HG03280 (cell line): ENCODE results near the gene PPARG.
"Not testable (repeated sequence)": the region's sequence is repeated elsewhere in the genome, so short reads cannot be mapped to it uniquely, and the experiment has no call there.

Experiments
- ATAC-seq: cut with Tn5 transposase; IDR thresholded peaks from one replicate; pipeline ENCODE4 v1.9.1; 2021; ENCODE audit warnings: mild to moderate bottlenecking, moderate library complexity; ENCODE audit not compliant: unreplicated experiment

The PPARG gene

DNA sequence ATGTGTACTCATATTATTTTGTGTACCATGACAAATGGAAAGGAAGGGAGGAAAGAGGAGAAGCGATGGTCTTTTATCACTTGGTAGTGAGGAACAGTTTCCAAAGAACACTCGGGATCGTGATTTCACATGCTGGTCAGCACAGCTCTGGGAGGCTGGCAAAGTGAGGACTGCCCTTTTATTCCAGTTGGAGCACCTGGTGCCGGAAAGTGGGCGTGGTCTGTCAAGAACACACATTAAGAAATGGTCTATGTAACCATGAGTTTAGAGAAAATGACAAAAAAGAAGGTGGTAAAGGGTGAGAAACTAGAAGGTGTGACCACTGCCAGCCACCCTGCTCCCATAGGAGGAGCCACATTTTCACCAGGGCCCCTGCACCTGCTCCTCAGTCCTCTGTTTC, 188.4 kb downstream of the PPARG start:
- ATAC-seq = no peak

DNA sequence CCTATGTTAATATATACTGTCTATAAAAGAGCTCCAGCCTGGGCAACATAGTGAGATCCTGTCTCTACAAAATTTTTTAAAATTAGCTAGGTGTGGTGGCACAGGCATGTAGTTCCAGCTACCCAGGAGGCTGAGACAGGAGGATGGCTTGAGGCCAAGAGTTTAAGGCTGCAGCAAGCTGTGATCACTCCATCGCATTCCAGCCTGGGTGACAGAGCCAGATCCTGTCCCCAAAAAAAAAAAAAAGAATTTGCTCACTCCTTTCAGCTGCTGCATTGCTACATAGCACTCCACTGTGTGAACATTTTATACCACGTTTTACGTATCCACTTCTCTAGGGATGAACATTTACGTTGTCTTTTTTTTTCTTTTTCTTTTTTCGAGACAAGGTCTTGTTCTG, 189.5 kb downstream of the PPARG start:
- ATAC-seq = no peak

DNA sequence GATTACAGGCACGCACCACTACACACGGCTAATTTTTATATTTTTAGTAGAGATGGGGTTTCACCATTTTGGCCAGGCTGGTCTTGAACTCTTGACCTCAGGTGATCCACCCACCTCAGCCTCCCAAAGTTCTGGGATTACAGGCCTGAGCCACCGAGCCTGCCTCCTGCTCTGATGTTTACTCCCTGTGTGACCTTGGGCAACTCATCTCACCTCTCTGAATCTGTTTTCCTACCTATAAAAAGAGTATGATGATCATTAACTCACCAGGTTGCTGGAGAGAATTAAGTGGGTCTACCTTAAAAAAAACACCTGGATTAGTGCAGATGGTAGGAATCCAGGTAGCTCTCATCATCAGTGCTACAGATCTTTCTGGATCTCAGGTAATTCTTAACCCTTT, 190.3 kb downstream of the PPARG start:
- not testable (repeated sequence) for ATAC-seq

GRCh38 chr3:12479919-12480427, 191.1 kb downstream of the PPARG start:
- ATAC-seq = no peak

GRCh38 chr3:12483410-12483809, 194.5 kb downstream of the PPARG start:
- no peak for ATAC-seq

DNA sequence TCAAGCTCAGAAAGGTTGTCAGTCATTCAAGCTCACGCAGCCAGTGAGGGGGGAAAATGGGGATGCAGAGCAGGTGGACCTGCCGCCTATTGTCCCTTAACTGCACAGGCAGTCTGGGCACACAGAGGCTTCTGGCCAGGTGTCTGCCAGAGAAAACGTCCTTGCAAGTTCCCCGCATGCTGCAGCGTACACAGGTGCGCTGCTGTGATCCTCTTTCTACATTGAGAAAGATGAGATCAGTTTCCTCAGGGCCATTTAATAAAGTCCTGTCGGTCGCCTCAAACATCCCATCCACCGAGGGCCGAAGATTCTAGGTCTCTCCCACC, 195.0 kb downstream of the PPARG start:
- peak; percentile 5 for ATAC-seq
